Panc1 (cell line): ENCODE measurements around the gene RNU2-63P.

ENCODE experiments used
- POLR2AphosphoS5 ChIP-seq: IDR thresholded peaks from 2 replicates; pipeline ENCODE4 v1.6.1; 2012; ENCODE audit warnings: mild to moderate bottlenecking, low read depth, low read length, moderate library complexity
- TF ChIP-seq, protein P1 (sequence below): fragments of 450-650 bp; IDR thresholded peaks from 2 replicates; pipeline ENCODE4 v1.5.1; 2017; ENCODE audit warnings: mild to moderate bottlenecking

- TF ChIP-seq POLR2AphosphoS5, result peak; percentile 100
- TF ChIP-seq, protein P1, sequence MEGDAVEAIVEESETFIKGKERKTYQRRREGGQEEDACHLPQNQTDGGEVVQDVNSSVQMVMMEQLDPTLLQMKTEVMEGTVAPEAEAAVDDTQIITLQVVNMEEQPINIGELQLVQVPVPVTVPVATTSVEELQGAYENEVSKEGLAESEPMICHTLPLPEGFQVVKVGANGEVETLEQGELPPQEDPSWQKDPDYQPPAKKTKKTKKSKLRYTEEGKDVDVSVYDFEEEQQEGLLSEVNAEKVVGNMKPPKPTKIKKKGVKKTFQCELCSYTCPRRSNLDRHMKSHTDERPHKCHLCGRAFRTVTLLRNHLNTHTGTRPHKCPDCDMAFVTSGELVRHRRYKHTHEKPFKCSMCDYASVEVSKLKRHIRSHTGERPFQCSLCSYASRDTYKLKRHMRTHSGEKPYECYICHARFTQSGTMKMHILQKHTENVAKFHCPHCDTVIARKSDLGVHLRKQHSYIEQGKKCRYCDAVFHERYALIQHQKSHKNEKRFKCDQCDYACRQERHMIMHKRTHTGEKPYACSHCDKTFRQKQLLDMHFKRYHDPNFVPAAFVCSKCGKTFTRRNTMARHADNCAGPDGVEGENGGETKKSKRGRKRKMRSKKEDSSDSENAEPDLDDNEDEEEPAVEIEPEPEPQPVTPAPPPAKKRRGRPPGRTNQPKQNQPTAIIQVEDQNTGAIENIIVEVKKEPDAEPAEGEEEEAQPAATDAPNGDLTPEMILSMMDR, result no peak
Observed at GRCh38 chr2:88016086-88016959, at the start of gene RNU2-63P.
